22Rv1 (cell line): ENCODE results near the gene ULK4.
"Not testable (repeated sequence)": the region's sequence is repeated elsewhere in the genome, so short reads cannot be mapped to it uniquely, and the experiment has no call there.

Experiments used
- H3K27ac ChIP-seq: fragments of 450-650 bp; 2 replicates; pipeline ENCODE4 v1.5.1; 2017
- CTCF ChIP-seq: fragments of 450-650 bp; IDR thresholded peaks from 2 replicates; pipeline ENCODE4 v1.5.1; 2017; ENCODE audit warnings: mild to moderate bottlenecking
- ZFX ChIP-seq: fragments of 450-650 bp; IDR thresholded peaks from 2 replicates; pipeline ENCODE4 v1.6.1; 2017; ENCODE audit warnings: antibody characterized with exemption, borderline replicate concordance

ULK4 gene

GRCh38 chr3:41447701-41448100 lies 514.2 kb downstream of the ULK4 start:
- TF ChIP-seq CTCF, result no peak
- no peak for TF ChIP-seq ZFX
- H3K27ac ChIP-seq, result no peak overlapping the region

GRCh38 chr3:41446316-41446715 lies 515.6 kb downstream of the ULK4 start:
- not testable (repeated sequence) for H3K27ac ChIP-seq

GRCh38 chr3:41441568-41441967 lies 520.3 kb downstream of the ULK4 start:
- H3K27ac ChIP-seq, result no peak overlapping the region
- TF ChIP-seq ZFX (no peak), CTCF (no peak)

DNA sequence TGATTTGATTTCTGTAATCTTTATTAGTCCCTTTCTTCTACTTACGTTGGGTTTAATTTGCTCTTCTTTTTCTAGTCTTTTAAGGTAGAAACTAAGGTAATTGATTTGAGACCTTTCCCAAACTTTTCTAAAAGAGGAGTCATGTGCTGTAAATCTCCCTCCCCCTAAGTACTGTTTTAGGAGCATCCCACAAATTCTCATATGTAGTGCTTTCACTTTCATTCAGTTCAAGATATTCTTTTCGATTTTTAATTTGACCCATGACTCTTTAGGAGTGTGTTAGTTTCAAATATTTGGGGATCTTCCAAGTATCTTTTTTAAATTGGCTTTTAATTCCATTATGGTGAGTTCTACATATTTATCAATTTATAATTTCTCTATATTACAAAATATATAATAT lies 520.8 kb downstream of the ULK4 start:
- H3K27ac ChIP-seq, result no peak overlapping the region
- no peak for TF ChIP-seq ZFX
- TF ChIP-seq CTCF, result no peak

- TF ChIP-seq ZFX (no peak), CTCF (no peak)
- H3K27ac ChIP-seq, result no peak overlapping the region
These were observed 524.9 kb downstream of the ULK4 start for GRCh38 chr3:41436983-41437382.

DNA sequence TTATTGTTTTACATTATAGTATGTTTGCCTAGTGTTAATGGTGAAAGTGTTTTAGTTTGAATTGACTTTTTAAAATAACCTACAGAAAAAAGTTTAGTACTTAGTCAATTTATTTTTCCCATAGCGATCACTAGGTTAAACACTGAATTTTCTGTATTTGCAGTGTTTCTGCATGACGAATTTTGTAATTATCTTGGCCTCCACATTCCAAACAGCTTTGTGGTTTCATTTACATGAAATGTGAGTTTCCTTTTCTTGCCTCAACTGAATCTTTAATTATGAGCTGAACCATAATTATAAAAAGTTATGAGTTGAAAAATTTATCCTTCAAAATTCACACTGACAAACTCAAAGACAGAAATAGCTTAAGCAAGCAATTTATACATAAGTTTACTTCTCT lies 527.1 kb downstream of the ULK4 start:
- H3K27ac ChIP-seq, result no peak overlapping the region
- TF ChIP-seq CTCF, result no peak
- TF ChIP-seq ZFX, result no peak

- no peak for TF ChIP-seq CTCF
- TF ChIP-seq ZFX, result no peak
- H3K27ac ChIP-seq, result no peak overlapping the region
These were observed 530.5 kb downstream of the ULK4 start for GRCh38 chr3:41431386-41431785.

GRCh38 chr3:41430886-41431285 lies 531.0 kb downstream of the ULK4 start:
- TF ChIP-seq CTCF (no peak), ZFX (no peak)
- no peak overlapping the region for H3K27ac ChIP-seq
